Gastroesophageal sphincter (tissue), 3 donors: Measurements from ENCODE around the gene GTF2A1.

Experiments
- CTCF ChIP-seq, 4 experiments: fragments of 200-600 bp in 2 of 4; fragments of 450-650 bp in 2 of 4; sonication (generic) in 1 of 4; IDR thresholded peaks; one replicate each; pipeline ENCODE4 v1.5.1; 2017 to 2019; ENCODE audit warnings: antibody characterized with exemption in 4 of 4, mild to moderate bottlenecking in 2 of 4, moderate library complexity in 2 of 4
- EP300 ChIP-seq: sonication (generic); formaldehyde crosslinking; IDR thresholded peaks from one replicate; pipeline ENCODE4 v1.6.1; 2017; ENCODE audit warnings: antibody characterized with exemption, mild to moderate bottlenecking
- POLR2A ChIP-seq, 2 donors: fragments of 450-650 bp; IDR thresholded peaks; one replicate each; pipeline ENCODE4 v1.6.1; 2017; ENCODE audit warnings: antibody characterized with exemption in 2 of 2, mild to moderate bottlenecking in 2 of 2, moderate library complexity in 1 of 2

GRCh38 chr14:81161749-81162148, 59.0 kb downstream of the GTF2A1 start:
- TF ChIP-seq CTCF (IDR thresholded peaks at IDR 0.05) (no peak), POLR2A (IDR thresholded peaks at IDR 0.05) (no peak), EP300 (no peak)
